ENCODE results near the gene LRRC36.

DNA sequence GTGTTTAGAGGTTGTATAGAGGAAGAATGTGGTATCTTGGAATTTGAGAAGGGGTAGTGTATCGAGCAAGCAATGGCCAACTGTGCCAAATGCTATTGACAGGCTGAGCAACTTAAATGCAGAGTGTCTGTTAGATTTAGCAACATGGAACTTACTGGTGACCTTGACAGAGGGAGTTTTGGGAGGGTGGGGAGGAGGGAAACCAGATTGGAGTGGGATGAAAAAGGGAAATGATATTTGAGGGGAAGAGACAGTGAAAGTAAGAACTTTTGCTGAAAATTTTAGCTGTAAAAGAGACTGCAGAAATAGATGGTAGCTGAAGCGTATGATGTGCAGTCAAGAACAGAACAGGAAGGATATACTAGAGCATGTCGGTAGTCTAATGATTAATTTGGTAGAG is 1.1 kb downstream of the LRRC36 start:
- TF ChIP-seq, protein P1, sequence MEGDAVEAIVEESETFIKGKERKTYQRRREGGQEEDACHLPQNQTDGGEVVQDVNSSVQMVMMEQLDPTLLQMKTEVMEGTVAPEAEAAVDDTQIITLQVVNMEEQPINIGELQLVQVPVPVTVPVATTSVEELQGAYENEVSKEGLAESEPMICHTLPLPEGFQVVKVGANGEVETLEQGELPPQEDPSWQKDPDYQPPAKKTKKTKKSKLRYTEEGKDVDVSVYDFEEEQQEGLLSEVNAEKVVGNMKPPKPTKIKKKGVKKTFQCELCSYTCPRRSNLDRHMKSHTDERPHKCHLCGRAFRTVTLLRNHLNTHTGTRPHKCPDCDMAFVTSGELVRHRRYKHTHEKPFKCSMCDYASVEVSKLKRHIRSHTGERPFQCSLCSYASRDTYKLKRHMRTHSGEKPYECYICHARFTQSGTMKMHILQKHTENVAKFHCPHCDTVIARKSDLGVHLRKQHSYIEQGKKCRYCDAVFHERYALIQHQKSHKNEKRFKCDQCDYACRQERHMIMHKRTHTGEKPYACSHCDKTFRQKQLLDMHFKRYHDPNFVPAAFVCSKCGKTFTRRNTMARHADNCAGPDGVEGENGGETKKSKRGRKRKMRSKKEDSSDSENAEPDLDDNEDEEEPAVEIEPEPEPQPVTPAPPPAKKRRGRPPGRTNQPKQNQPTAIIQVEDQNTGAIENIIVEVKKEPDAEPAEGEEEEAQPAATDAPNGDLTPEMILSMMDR (IDR thresholded peaks at IDR 0.05; ENCODE audit: insufficient read depth, low read length, poor library complexity, severe bottlenecking) = no peak
- no peak for TF ChIP-seq EZH2phosphoT487 (conservative IDR thresholded peaks at IDR 0.05; ENCODE audit: low read length)

Data from SU-DHL-6 (cell line).